GM13976 (cell line): Measurements from ENCODE around the gene XRCC4.

Experiments
- DNase-seq: peaks from one replicate; pipeline ENCODE4 v3.0.0; 2012; ENCODE audit warnings: low spot score
- in situ Hi-C: fragments of 300-500 bp; cut with MboI; formaldehyde crosslinking; loops from one replicate; pipeline ENCODE4 v1.12.0; 2022; ENCODE audit warnings: low sequenced_read_pairs, mixed read lengths, inconsistent platforms; ENCODE audit not compliant: unreplicated experiment
- TF ChIP-seq, protein P1 (sequence below): IDR thresholded peaks from 2 replicates; pipeline ENCODE4 v1.5.1; 2012; ENCODE audit warnings: borderline replicate concordance, mild to moderate bottlenecking; ENCODE audit not compliant: insufficient read depth; ENCODE audit errors: extremely low read depth, missing control alignments, control extremely low read depth

The XRCC4 gene

DNA sequence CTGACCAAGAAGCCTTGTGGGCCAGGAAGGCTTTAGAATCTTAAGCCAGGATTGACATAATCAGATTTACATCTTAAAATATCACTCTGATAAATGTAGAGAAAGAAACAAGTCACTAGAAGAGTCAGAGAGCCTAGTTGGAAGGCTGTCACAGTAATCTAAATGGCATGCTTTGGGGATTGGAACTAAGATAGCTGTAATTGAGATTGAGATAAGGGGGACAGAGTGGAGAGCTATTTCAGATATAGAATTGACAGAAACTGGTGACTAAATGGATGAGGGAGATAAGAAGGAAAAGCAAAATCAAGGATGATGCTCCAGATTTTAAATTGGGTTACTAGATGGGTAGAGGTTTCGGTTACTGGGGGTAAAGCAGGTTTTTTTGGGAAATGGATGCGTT is 100.5 kb downstream of the XRCC4 start:
- in situ Hi-C loops, result no loop called here
- TF ChIP-seq, protein P1, sequence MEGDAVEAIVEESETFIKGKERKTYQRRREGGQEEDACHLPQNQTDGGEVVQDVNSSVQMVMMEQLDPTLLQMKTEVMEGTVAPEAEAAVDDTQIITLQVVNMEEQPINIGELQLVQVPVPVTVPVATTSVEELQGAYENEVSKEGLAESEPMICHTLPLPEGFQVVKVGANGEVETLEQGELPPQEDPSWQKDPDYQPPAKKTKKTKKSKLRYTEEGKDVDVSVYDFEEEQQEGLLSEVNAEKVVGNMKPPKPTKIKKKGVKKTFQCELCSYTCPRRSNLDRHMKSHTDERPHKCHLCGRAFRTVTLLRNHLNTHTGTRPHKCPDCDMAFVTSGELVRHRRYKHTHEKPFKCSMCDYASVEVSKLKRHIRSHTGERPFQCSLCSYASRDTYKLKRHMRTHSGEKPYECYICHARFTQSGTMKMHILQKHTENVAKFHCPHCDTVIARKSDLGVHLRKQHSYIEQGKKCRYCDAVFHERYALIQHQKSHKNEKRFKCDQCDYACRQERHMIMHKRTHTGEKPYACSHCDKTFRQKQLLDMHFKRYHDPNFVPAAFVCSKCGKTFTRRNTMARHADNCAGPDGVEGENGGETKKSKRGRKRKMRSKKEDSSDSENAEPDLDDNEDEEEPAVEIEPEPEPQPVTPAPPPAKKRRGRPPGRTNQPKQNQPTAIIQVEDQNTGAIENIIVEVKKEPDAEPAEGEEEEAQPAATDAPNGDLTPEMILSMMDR, result no peak
- DNase-seq, result no peak

DNA sequence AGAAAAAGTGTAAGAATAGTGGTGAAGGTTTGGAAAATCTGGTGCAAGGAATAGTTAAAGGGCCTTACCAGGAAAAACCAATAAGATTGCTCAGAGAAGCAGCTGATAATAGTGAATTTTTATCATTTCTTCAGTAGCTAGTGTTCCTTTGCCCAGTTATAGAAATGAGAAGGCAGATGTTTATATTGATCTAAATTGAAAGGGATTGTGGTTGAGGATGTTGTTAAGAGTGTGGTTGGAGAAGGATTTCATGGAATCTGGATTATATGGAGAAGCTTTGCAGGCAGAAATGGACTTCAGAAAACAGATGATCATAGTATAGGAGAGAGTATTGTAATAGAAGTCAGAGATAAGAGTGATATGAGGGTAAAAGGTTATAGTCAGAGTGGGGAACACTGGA is 102.6 kb downstream of the XRCC4 start:
- DNase-seq, result no peak
- in situ Hi-C loops, result no loop called here
- TF ChIP-seq, protein P1, result no peak

DNA sequence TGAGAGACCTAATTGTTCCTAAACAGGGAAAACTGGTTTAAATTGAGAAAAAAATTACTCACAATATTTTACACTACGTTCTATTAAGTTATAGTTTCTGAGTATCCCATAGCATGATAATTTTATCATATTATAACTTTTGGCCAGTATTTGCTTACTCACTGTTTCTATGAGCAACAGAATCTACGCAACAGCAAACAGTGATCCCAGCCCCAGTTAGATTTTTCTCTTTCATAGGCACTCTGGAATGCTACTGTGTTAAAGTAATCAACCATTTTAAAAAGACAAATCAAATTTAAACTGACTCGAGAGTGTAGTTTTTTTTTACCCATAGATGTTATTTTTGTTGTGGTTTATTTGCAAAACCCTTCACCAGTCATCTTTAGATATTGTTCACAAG is 107.2 kb downstream of the XRCC4 start:
- TF ChIP-seq, protein P1, result no peak
- in situ Hi-C loops, result no loop called here
- no peak for DNase-seq

DNA sequence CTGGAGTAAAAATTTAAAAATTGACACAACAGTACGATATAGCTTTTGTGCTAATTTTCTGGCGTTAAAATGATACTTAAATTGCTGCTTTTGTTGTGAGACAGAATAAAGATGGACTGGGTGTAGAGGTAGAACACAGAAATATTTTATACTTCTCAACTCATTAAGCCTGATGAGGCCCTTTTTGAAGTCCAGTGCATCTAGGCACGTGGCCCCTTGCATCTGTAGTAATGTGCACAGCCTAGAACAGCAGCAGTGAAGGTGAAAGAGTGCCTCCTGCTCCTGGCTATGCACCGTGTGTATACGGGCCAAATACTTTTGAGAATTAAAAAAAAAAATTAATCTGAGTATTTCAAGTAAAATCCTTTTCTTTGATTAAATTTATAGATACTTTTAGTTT is 115.6 kb downstream of the XRCC4 start:
- DNase-seq, result no peak
- in situ Hi-C loops, result no loop called here
- TF ChIP-seq, protein P1, result no peak

DNA sequence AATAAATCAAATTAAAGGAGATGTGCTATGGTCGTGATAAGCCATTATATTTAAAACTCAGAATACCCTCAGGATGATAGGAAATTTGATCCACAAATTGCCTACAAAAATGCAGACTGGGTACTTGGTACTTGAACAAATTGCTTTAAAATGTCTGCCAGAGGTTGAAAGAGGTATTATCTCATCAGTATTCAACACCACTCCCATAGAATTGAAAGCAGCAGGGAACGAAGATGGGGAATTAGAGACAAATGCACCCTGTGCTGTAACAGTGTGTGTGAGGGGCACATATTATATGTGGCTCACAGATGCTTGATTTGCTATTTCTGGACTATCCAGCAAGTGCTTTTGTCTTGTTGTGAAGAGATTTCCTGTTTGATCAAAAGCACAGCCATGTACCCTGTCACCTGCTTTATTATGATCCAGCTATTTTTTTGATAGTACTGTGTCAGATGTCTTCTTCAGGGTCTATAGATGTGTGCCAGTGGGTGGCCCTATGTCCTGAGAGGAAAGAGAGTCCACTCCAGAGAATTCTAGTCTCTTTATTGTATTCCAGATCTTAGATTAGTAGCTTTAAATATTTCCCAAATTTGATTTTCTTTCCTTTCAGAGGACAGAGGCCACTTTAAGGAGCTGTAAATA is 120.1 kb downstream of the XRCC4 start:
- TF ChIP-seq, protein P1, result no peak
- DNase-seq, result no peak
- in situ Hi-C loops, result no loop called here

DNA sequence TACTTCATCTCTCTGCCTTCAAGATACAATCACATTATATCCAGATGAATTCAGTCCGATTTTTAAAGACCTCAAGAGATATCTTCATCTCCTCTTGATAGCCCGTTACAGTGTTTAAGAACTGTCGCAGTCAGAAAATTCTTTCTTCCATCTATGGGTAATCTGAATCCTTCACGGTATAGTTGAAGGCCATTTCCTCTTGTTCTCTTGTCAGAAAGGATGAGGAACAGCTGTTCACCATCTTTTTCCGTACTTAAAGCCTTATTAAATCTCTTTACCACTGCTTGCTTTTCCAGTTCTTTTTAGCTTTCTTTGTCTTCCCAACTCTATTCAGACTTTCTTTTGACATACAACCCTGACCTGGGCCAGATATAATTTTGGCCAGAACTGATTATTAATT is 121.8 kb downstream of the XRCC4 start:
- no peak for DNase-seq
- in situ Hi-C loops, result no loop called here

DNA sequence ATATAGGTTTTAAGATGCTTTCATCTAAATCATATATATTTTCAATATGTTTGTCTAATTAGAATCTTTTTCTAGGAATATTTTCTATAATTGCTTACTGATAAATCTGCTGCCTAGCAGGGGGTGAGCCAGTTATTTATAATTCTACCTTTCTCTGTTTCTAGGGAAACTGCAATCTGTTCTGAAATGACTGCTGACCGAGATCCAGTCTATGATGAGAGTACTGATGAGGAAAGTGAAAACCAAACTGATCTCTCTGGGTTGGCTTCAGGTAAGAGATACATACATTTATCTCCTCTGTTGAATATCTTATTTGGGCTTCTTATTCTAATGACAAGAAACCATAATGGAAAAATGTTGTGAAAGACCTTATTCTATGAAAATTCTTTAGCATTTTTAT is 127.3 kb downstream of the XRCC4 start:
- in situ Hi-C loops, result no loop called here
- peak; percentile 2 for DNase-seq
- TF ChIP-seq, protein P1, result no peak

More for the DNA sequence above, 121.8 kb downstream of the XRCC4 start:
- TF ChIP-seq, protein P1, result no peak
